ENCODE data around the gene RPL31.

The RPL31 gene

GRCh38 chr2:101012706-101013181 lies 10.7 kb downstream of the RPL31 start:
- H3K79me2 ChIP-seq (ENCODE audit: insufficient read depth, low read length) = no peaks in the 10 kb centered on the region
- H3F3A ChIP-seq (ENCODE audit: insufficient read depth) = peaks cover 8% of the 10 kb centered on the region; the same call in 1 of the 2 replicates
- H3K9ac ChIP-seq (ENCODE audit: low read length) = no peak overlapping the region
- H3K9me3 ChIP-seq (ENCODE audit: insufficient read depth, low read length) = no peaks in the 10 kb centered on the region
- no peak overlapping the region for H2AFZ ChIP-seq (ENCODE audit: low read depth, low read length, severe bottlenecking)
- TF ChIP-seq EZH2phosphoT487 (conservative IDR thresholded peaks at IDR 0.05; ENCODE audit: low read length) = no peak
- TF ChIP-seq, protein P1, sequence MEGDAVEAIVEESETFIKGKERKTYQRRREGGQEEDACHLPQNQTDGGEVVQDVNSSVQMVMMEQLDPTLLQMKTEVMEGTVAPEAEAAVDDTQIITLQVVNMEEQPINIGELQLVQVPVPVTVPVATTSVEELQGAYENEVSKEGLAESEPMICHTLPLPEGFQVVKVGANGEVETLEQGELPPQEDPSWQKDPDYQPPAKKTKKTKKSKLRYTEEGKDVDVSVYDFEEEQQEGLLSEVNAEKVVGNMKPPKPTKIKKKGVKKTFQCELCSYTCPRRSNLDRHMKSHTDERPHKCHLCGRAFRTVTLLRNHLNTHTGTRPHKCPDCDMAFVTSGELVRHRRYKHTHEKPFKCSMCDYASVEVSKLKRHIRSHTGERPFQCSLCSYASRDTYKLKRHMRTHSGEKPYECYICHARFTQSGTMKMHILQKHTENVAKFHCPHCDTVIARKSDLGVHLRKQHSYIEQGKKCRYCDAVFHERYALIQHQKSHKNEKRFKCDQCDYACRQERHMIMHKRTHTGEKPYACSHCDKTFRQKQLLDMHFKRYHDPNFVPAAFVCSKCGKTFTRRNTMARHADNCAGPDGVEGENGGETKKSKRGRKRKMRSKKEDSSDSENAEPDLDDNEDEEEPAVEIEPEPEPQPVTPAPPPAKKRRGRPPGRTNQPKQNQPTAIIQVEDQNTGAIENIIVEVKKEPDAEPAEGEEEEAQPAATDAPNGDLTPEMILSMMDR (IDR thresholded peaks at IDR 0.05; ENCODE audit: insufficient read depth, low read length, poor library complexity, severe bottlenecking) = peak; percentile 74
- peaks cover 29% of the 10 kb centered on the region for H3K36me3 ChIP-seq (ENCODE audit: low read length)
- H3K9me2 ChIP-seq (replicated peaks; ENCODE audit: insufficient read depth, low read length) = no peaks in the 10 kb centered on the region
- no peak overlapping the region for H3K4me2 ChIP-seq (ENCODE audit: low read depth, low read length, poor library complexity, severe bottlenecking)
- no peak overlapping the region for H3K4me3 ChIP-seq (ENCODE audit: insufficient read depth, low read length, poor library complexity, severe bottlenecking)
- no peaks in the 10 kb centered on the region for H4K20me1 ChIP-seq (ENCODE audit: low read depth, low read length)
- H3K27ac ChIP-seq (ENCODE audit: low read depth, low read length) = no peak overlapping the region
- H3K27me3 ChIP-seq (ENCODE audit: low read length) = no peaks in the 10 kb centered on the region

GRCh38 chr2:101014264-101014857 lies 12.3 kb downstream of the RPL31 start:
- Histone ChIP-seq H3K9me3 (ENCODE audit: insufficient read depth, low read length) (no peaks in the 10 kb centered on the region), H3K27me3 (ENCODE audit: low read length) (no peaks in the 10 kb centered on the region), H4K20me1 (ENCODE audit: low read depth, low read length) (no peaks in the 10 kb centered on the region), H3K4me3 (ENCODE audit: insufficient read depth, low read length, poor library complexity, severe bottlenecking) (no peak overlapping the region), H3K9ac (ENCODE audit: low read length) (no peak overlapping the region), H2AFZ (ENCODE audit: low read depth, low read length, severe bottlenecking) (no peak overlapping the region), H3K27ac (ENCODE audit: low read depth, low read length) (no peak overlapping the region), H3F3A (ENCODE audit: insufficient read depth) (peaks cover 8% of the 10 kb centered on the region; the same call in 1 of the 2 replicates), H3K79me2 (ENCODE audit: insufficient read depth, low read length) (no peaks in the 10 kb centered on the region), H3K36me3 (ENCODE audit: low read length) (peaks cover 26% of the 10 kb centered on the region), H3K9me2 (replicated peaks; ENCODE audit: insufficient read depth, low read length) (no peaks in the 10 kb centered on the region), H3K4me2 (ENCODE audit: low read depth, low read length, poor library complexity, severe bottlenecking) (no peak overlapping the region)
- TF ChIP-seq, protein P1 (IDR thresholded peaks at IDR 0.05; ENCODE audit: insufficient read depth, low read length, poor library complexity, severe bottlenecking) = no peak
- no peak for TF ChIP-seq EZH2phosphoT487 (conservative IDR thresholded peaks at IDR 0.05; ENCODE audit: low read length)

DNA sequence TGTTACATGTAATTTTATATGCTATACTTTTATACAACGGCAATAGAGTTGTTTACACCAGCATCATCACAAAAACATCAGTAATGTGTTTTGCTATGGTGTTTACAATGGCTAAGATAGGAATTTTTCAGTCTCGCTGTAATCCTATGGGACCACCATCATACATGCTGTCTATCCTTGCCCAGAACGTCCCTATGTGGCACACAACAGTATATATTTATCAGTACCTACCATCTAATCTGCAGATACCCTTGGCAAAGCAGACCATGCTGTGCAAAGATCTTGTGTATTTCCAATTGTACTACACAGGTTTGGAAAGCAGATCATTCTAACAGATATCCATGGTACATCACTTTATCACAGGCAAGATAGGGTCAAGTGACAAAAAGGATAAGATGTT lies 15.3 kb downstream of the RPL31 start:
- Histone ChIP-seq H3K27ac (ENCODE audit: low read depth, low read length) (no peak overlapping the region), H3K4me2 (ENCODE audit: low read depth, low read length, poor library complexity, severe bottlenecking) (no peak overlapping the region), H3K9me3 (ENCODE audit: insufficient read depth, low read length) (no peaks in the 10 kb centered on the region), H3K9me2 (replicated peaks; ENCODE audit: insufficient read depth, low read length) (no peaks in the 10 kb centered on the region), H2AFZ (ENCODE audit: low read depth, low read length, severe bottlenecking) (no peak overlapping the region), H4K20me1 (ENCODE audit: low read depth, low read length) (no peaks in the 10 kb centered on the region), H3K36me3 (ENCODE audit: low read length) (peaks cover 24% of the 10 kb centered on the region), H3K27me3 (ENCODE audit: low read length) (no peaks in the 10 kb centered on the region), H3K9ac (ENCODE audit: low read length) (no peak overlapping the region), H3K79me2 (ENCODE audit: insufficient read depth, low read length) (no peaks in the 10 kb centered on the region), H3F3A (ENCODE audit: insufficient read depth) (no peaks in the 10 kb centered on the region), H3K4me3 (ENCODE audit: insufficient read depth, low read length, poor library complexity, severe bottlenecking) (no peak overlapping the region)
- TF ChIP-seq EZH2phosphoT487 (conservative IDR thresholded peaks at IDR 0.05; ENCODE audit: low read length) = no peak
- TF ChIP-seq, protein P1 (IDR thresholded peaks at IDR 0.05; ENCODE audit: insufficient read depth, low read length, poor library complexity, severe bottlenecking) = no peak

Data from SU-DHL-6 (cell line).